NCI-H1436 treated with DMSO at 0.1 percent for 48 hours (cell line): ENCODE data around the gene TMEM229A.
"Not testable (repeated sequence)": the region's sequence is repeated elsewhere in the genome, so short reads cannot be mapped to it uniquely, and the experiment has no call there.

Experiments
- DNase-seq: peaks from one replicate; lab custom pipeline; 2025; lab: John Stamatoyannopoulos, UW

Gene TMEM229A

GRCh38 chr7:124032369-124033094 is at the start of gene TMEM229A:
TSS of gene TMEM229A (minus strand) at chr7:124033067. CDS start at chr7:124033003, 64 bp downstream.
- DNase-seq = no peak

GRCh38 chr7:124082234-124082633 is 49.4 kb upstream of the TMEM229A start:
- DNase-seq = not testable (repeated sequence)

GRCh38 chr7:124077546-124077945 is 44.7 kb upstream of the TMEM229A start:
- no peak for DNase-seq

- no peak for DNase-seq
These were observed 44.0 kb upstream of the TMEM229A start for GRCh38 chr7:124076841-124077240.

- DNase-seq = no peak
These were observed 41.1 kb upstream of the TMEM229A start for GRCh38 chr7:124074007-124074406.

GRCh38 chr7:124073310-124073645 is 40.4 kb upstream of the TMEM229A start:
- DNase-seq = no peak

GRCh38 chr7:124072603-124073309 is 39.9 kb upstream of the TMEM229A start:
- DNase-seq = no peak

- DNase-seq = no peak
These were observed 39.0 kb upstream of the TMEM229A start for GRCh38 chr7:124071843-124072242.

- no peak for DNase-seq
These were observed 29.3 kb upstream of the TMEM229A start for GRCh38 chr7:124062171-124062570.

GRCh38 chr7:124060528-124060927 is 27.7 kb upstream of the TMEM229A start:
- no peak for DNase-seq

GRCh38 chr7:124059375-124059774 is 26.5 kb upstream of the TMEM229A start:
- DNase-seq = no peak

GRCh38 chr7:124058515-124058914 is 25.6 kb upstream of the TMEM229A start:
- no peak for DNase-seq

- no peak for DNase-seq
These were observed 25.0 kb upstream of the TMEM229A start for GRCh38 chr7:124057872-124058271.

GRCh38 chr7:124056234-124056633 is 23.4 kb upstream of the TMEM229A start:
- no peak for DNase-seq

- no peak for DNase-seq
These were observed 19.0 kb upstream of the TMEM229A start for GRCh38 chr7:124051681-124052377.

- no peak for DNase-seq
These were observed 10.0 kb upstream of the TMEM229A start for GRCh38 chr7:124042826-124043225.

- DNase-seq = no peak
These were observed 8.6 kb upstream of the TMEM229A start for GRCh38 chr7:124041439-124041838.

GRCh38 chr7:124037902-124038301 is 5.0 kb upstream of the TMEM229A start:
- DNase-seq = not testable (repeated sequence)

GRCh38 chr7:124035706-124036105 is 2.8 kb upstream of the TMEM229A start:
- no peak for DNase-seq

GRCh38 chr7:124034754-124035100 is 1.9 kb upstream of the TMEM229A start:
- DNase-seq = no peak

GRCh38 chr7:124033807-124034753 is 1.2 kb upstream of the TMEM229A start:
- no peak for DNase-seq
